HepG2 (cell line): ENCODE results near the gene SPINK5. TPM values are rescaled to one million over a fixed set of nuclear protein-coding genes. Genes with fewer than 3 reads are reported as not detected.

ENCODE experiments used
- CREB3 ChIP-seq: sonication (generic); formaldehyde crosslinking; IDR thresholded peaks from 2 replicates; pipeline ENCODE4 v1.5.0; 2020; ENCODE audit warnings: missing genetic modification reagents
- NFIC ChIP-seq: IDR thresholded peaks from 2 replicates; pipeline ENCODE4 v1.6.1; 2012; ENCODE audit warnings: mild to moderate bottlenecking, low read length, inconsistent platforms
- SRSF4 ChIP-seq: fragments of 200-400 bp; formaldehyde crosslinking; IDR thresholded peaks from one replicate; pipeline ENCODE4 v1.6.1; 2018; ENCODE audit warnings: mild to moderate bottlenecking, low read depth, low read length, moderate library complexity; ENCODE audit not compliant: poor library complexity, severe bottlenecking
- ZBTB40 ChIP-seq, 2 experiments: fragments of 450-650 bp in 1 of 2; sonication (generic) in 1 of 2; formaldehyde crosslinking in 1 of 2; IDR thresholded peaks; 2 replicates each; pipeline versions ENCODE4 v1.6.1 to v1.8.0; 2016 to 2022; ENCODE audit warnings: antibody characterized with exemption in 1 of 2, mild to moderate bottlenecking in 1 of 2, missing genetic modification reagents in 1 of 2
- ZNF607 ChIP-seq: sonication (generic); formaldehyde crosslinking; IDR thresholded peaks from 2 replicates; pipeline ENCODE4 v1.5.1; 2020; ENCODE audit warnings: missing genetic modification reagents, mild to moderate bottlenecking, borderline replicate concordance
- ZNF616 ChIP-seq: sonication (generic); formaldehyde crosslinking; IDR thresholded peaks from 2 replicates; pipeline ENCODE4 v1.5.0; 2020; ENCODE audit warnings: low read depth, mild to moderate bottlenecking, missing genetic modification reagents
- ZNF713 ChIP-seq: sonication (generic); formaldehyde crosslinking; IDR thresholded peaks from 2 replicates; pipeline ENCODE4 v1.4.0; 2020; ENCODE audit warnings: mild to moderate bottlenecking, missing genetic modification reagents
- ZNF768 ChIP-seq: sonication (generic); formaldehyde crosslinking; IDR thresholded peaks from 2 replicates; pipeline ENCODE4 v1.4.0; 2020; ENCODE audit warnings: missing genetic modification reagents
- ZNF83 ChIP-seq: sonication (generic); formaldehyde crosslinking; IDR thresholded peaks from 2 replicates; pipeline ENCODE4 v1.4.0; 2020; ENCODE audit warnings: missing genetic modification reagents, mild to moderate bottlenecking, borderline replicate concordance
- polyA plus RNA-seq, 8 experiments: library from polyadenylated mRNA; depleted of rRNA in 3 of 8; stranded (reverse) in 7 of 8; unstranded in 1 of 8; fragments of >200 nt; fragmentation: Illumina TruSeq in 4 of 8; extraction: Trizol in 4 of 8; gene quantifications; 2 replicates each; pipeline versions ENCODE4 v1.2.1 to v1.2.3, GENCODE V29; 2011 to 2016; ENCODE audit warnings: low read depth in 4 of 8, missing spikeins in 1 of 8, mixed read lengths in 1 of 8; ENCODE audit not compliant: insufficient read depth in 1 of 8
- total RNA-seq, 5 experiments: library from RNA; depleted of rRNA; stranded (reverse); fragments of >200 nt; fragmentation: Illumina TruSeq; extraction: Trizol; gene quantifications; 2 replicates each; pipeline ENCODE4 v1.2.3, GENCODE V29; 2016; ENCODE audit warnings: low read depth in 1 of 5
- TF ChIP-seq, protein P1 (sequence below): IDR thresholded peaks from 2 replicates; pipeline ENCODE4 v1.6.1; 2016; ENCODE audit warnings: missing compliant biosample characterization, missing genetic modification reagents, borderline replicate concordance
- TF ChIP-seq, protein P2 (sequence below): sonication (generic); formaldehyde crosslinking; IDR thresholded peaks from 2 replicates; pipeline ENCODE4 v1.4.0; 2020; ENCODE audit warnings: mild to moderate bottlenecking, low read depth, missing genetic modification reagents
- TF ChIP-seq, protein P3 (sequence below): sonication (generic); formaldehyde crosslinking; IDR thresholded peaks from 2 replicates; pipeline ENCODE4 v1.5.1; 2020; ENCODE audit warnings: mild to moderate bottlenecking, moderate library complexity, missing genetic modification reagents

The SPINK5 gene
- total and polyA plus RNA-seq, 2 of the 13 experiments (the other 11 are each of a cell fraction or from before 2014, with no cell fraction given), result 0.03 TPM; not detected in 1

GRCh38 chr5:148162038-148162437 is 98.3 kb downstream of the SPINK5 start (continued):
- TF ChIP-seq, protein P1, sequence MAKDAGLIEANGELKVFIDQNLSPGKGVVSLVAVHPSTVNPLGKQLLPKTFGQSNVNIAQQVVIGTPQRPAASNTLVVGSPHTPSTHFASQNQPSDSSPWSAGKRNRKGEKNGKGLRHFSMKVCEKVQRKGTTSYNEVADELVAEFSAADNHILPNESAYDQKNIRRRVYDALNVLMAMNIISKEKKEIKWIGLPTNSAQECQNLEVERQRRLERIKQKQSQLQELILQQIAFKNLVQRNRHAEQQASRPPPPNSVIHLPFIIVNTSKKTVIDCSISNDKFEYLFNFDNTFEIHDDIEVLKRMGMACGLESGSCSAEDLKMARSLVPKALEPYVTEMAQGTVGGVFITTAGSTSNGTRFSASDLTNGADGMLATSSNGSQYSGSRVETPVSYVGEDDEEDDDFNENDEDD (CRISPR knock-in tag), result no peak
- TF ChIP-seq ZNF616 (CRISPR knock-in tag) (no peak), SRSF4 (no peak), ZNF607 (CRISPR knock-in tag) (no peak), ZBTB40 (IDR thresholded peaks at IDR 0.05) (no peak), ZBTB40 (CRISPR knock-in tag; IDR thresholded peaks at IDR 0.05) (no peak), ZNF768 (no peak), CREB3 (CRISPR knock-in tag) (no peak), ZNF713 (CRISPR knock-in tag) (no peak), NFIC (no peak), ZNF83 (CRISPR knock-in tag) (no peak)
- TF ChIP-seq, protein P2, sequence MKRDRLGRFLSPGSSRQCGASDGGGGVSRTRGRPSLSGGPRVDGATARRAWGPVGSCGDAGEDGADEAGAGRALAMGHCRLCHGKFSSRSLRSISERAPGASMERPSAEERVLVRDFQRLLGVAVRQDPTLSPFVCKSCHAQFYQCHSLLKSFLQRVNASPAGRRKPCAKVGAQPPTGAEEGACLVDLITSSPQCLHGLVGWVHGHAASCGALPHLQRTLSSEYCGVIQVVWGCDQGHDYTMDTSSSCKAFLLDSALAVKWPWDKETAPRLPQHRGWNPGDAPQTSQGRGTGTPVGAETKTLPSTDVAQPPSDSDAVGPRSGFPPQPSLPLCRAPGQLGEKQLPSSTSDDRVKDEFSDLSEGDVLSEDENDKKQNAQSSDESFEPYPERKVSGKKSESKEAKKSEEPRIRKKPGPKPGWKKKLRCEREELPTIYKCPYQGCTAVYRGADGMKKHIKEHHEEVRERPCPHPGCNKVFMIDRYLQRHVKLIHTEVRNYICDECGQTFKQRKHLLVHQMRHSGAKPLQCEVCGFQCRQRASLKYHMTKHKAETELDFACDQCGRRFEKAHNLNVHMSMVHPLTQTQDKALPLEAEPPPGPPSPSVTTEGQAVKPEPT (CRISPR knock-in tag), result no peak
- TF ChIP-seq, protein P3, sequence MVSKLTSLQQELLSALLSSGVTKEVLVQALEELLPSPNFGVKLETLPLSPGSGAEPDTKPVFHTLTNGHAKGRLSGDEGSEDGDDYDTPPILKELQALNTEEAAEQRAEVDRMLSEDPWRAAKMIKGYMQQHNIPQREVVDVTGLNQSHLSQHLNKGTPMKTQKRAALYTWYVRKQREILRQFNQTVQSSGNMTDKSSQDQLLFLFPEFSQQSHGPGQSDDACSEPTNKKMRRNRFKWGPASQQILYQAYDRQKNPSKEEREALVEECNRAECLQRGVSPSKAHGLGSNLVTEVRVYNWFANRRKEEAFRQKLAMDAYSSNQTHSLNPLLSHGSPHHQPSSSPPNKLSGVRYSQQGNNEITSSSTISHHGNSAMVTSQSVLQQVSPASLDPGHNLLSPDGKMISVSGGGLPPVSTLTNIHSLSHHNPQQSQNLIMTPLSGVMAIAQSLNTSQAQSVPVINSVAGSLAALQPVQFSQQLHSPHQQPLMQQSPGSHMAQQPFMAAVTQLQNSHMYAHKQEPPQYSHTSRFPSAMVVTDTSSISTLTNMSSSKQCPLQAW, result no peak
